Activated CD4-positive, alpha-beta T cell treated with anti-CD3 and anti-CD28 coated beads, Interleukin-2, Interleukin-6, amounts not matched to agents 100 ng/mL and 50 ng/mL, durations not matched to agents 16 hours and 8 hours (primary cell): ENCODE results near the gene CHD5.

Experiments
- DNase-seq: peaks from one replicate; pipeline ENCODE4 v3.0.0-alpha.2; 2020

CHD5 gene

GRCh38 chr1:6052543-6053205, 127.4 kb downstream of the CHD5 start:
- DNase-seq = peak; percentile 28
